LHCN-M2 (cell line): ENCODE results near the gene ADGRB2. TPM values are rescaled to one million over a fixed set of nuclear protein-coding genes. Genes with fewer than 3 reads are reported as not detected.

Experiments used
- DNase-seq: peaks from one replicate; pipeline ENCODE4 v3.0.0-alpha.2; 2012; ENCODE audit warnings: low read depth
- total RNA-seq: library from RNA; depleted of rRNA; stranded (reverse); fragments of >200 nt; gene quantifications from 2 replicates; pipeline ENCODE4 v1.2.3, GENCODE V29; 2014

The ADGRB2 gene
- total RNA-seq, 1 experiment from 2014 or later = 22.6 TPM

DNA sequence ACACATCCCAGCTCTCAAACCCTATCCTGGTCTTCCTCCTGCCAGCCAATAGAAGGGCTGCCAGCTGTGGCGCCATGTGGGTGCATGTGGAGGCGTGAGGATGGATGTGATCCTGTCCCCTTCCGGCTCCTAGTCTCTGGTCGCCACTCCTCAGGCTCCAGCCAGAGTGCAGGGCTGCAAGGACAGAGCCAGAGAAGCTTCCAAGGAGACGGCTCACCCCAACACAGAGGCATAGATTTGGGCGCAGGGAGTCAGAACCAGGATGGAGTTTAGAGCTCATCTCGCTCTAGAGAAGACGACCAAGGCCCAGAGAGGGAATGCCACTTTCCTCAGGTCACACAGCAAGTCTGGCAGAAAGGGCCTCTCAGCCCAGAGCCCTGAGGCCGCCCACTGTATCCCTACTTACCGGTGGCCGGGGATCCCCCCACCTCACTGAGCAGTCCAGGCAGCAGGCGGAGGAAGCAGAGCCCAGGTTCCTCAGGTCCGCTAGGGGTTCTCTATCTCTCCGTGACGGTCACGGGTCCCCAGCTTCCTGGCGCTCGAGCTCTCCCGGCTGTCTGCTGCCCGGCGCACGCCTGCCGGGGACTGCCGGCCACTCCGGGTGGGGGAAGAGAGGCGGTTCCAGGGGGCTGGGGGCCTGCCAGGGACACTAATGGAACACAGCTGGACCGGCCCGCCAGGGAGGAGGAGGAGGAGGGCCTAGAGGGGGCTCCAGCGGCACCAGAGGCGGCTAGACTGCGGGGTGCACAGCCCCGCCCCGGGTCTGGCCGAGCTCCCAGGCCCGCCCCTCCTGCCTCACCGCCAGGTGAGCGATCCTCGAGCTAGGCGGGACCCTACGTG lies 60.5 kb downstream of the ADGRB2 start, which contains the start of gene COL16A1:
COL16A1 (minus strand) TSS at position 587 of the 840 bp plus-strand sequence. CDS start 1,824 bp downstream, outside the sequence.
- DNase-seq = no peak

DNA sequence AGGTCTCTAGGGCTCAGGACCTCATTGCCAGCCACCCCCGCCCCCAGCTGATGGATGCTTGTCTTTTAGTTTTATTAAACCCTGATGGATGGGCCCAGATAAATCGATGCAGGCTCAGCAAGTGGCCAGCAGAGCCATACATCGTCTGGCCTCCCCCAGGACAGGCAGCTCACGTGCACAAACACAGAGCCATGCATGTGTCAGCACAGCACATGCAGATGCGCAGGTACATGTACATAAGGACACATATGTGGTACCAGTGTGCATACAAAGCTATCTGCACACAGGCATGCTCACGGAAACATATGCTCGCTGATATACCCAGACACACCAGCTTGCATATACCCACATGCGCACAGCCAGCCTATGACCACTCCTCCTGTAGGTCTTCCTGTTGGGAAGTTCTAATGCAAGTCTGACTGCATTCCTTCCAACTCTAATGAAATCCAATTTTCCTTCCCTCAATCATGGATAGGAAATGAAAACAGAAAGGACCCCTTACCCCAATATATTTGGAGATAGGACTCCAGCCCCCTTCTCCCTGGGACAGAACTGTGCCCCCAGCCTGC lies 61.2 kb downstream of the ADGRB2 start:
- DNase-seq = no peak

GRCh38 chr1:31701091-31701736 lies 62.9 kb downstream of the ADGRB2 start:
- DNase-seq = peak; percentile 95

DNA sequence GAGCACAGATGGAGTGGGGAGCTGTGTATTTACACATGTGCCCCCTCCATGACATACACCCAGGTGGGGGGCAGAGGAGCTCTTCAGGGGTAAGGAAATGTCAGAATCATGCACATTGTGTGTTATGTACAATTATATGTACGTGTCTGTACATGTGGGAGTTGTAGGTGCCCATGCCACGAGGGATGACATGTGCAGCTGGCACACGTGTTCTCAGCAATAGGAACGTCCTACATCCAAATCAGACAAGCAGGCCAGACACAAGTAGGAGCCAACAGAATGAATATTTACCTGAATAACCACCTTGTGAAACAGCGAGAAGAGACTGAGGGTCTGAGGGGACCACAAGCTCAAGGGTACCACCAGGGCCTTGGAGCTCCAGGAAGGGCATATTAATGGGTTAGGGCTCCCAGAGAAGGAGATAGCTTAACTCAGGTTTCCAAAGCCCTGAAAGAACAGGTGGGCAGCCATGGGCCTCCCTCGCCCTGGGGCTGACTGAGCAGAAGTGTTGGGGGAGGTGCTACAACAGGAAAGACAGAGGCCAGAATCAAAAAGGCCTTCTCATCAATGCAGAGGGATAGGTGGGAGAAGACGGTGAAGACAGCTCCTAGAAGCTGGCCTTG lies 63.6 kb downstream of the ADGRB2 start:
- no peak for DNase-seq

DNA sequence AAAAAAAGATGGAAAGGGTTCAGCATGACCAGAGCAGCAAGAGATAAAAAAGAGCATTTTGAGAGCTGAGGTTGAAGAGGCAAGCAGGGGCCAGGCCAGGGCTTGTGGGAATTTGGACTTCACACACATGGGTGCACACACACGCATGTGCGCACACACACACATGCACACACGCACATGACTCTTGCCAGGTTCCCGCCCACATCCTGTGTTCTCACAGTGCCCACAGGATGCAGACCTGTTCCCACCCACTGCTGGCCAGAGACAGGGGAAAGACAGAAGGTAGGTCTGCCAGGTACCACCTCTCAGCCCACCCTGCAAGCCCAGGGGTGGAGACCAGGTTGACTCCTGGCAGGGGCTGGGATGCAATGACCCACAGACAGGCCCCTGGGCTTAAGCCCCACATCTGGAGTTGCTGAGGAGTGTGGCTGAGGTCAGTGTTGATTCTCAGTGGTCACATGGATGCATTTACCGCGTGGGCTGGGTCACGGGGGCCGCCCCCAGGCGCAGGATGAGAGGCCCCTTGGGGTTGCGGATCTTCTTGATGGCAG lies 64.7 kb downstream of the ADGRB2 start:
- no peak for DNase-seq

DNA sequence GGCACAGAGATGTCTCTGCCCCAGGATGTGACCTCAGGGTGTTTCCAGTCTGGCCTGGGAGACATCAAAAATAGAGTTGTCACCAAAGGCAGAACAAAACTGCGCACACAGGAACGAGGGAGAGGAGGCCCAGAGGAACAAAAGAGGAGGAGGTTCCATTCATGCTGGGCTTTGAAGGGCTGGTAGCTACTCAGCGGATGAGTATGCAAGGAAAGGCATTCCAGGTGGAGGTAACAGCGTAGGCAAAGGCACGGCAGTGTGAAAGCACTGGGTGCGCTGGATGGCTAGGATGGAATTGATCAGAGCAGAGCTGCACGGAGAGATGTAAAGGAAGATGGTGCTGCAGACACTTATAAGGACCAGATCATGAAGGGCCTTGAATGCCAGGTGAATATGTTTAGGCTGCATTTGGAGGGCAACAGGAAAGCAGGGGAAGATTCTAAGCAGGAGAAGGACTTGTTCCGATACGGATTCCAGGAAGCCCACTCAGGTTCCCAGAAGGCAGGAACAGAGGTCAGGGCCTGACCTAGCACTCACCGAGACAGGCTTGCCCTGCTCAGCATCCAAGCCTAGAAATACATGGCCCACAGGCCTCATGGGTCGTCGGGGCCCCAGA lies 66.7 kb downstream of the ADGRB2 start:
- no peak for DNase-seq

DNA sequence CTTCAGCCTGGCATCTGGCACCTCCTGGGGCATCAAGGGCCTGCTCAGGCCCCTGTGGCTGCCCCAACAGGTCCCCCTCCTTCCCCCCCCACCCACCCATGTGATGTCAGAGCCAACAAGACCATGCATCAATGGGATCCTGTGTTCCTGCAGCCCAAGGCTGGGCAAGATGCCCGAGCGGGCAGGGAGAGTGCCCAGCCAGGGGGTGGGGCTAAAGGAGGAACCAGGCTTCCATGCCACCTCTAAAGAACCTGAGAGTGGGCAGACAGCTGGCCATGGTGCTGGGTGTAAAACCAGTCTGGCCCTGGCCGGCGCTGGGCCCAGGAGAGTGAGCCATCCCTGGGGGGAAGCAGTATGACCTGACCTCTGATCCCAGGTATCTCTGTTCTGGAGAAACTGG lies 67.9 kb downstream of the ADGRB2 start:
- DNase-seq = no peak

DNA sequence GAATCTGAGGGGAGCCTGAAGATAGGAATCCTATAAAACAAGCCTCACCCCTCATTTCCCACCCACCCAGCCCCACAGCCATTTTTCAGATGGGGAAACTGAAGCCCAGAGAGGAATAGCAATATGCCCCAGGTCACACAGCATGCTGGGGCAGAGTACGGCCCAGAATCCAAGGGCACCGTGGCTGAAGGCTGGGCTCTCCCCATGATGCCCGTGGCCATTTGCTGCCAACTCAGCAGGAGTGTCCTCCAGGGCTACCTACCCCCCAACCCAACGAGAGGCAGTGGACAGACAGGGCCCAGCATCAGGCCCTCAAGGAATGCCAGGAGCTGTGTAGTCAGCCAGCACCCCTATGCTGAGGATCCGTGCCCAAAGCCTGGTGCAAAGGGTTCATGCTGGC lies 68.8 kb downstream of the ADGRB2 start:
- no peak for DNase-seq

- no peak for DNase-seq
Observed at GRCh38 chr1:31694964-31695313, 69.2 kb downstream of the ADGRB2 start.

DNA sequence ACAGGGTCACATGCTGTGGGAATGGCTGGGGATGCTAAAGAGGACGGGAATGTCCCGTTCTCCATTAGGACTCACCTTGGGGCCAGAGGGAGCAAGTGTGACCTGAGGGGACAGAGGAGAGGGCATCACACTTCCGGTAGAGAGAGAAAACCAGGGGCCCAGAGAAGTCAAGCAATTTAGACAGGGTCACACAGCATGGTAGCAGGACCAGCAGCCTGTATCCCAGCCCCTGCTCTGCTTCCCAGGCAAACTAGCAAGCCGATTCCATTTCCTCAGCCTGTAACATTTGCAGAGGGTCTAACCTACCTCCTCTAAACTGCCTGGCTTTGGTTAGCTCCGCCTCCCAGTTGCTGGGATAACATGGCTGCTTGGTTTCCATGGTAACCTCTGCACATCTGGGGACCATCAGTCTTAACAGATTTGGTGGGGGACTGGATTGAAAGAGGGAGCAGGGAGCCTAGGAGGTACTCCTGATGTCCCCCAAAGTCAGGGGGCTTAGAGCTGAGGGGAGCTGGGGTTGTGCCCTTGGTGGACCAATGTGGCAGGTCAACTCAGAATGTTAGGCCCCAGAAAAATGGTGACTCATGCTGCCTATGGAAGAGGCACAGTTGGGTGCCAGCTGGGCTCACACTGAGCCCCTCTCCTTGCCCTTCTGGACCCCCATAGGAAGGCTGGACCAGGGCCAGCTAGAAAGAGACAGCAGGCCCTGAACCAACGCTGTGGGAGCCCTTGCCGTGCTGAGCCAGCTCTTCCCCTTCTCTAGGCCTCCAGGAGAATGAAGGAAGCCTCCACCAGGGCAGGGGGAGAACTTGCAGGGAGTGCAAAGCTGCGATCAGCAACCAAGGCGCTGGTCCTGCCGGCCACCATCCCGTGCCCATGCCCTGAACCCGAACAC lies 69.8 kb downstream of the ADGRB2 start:
- DNase-seq = no peak

DNA sequence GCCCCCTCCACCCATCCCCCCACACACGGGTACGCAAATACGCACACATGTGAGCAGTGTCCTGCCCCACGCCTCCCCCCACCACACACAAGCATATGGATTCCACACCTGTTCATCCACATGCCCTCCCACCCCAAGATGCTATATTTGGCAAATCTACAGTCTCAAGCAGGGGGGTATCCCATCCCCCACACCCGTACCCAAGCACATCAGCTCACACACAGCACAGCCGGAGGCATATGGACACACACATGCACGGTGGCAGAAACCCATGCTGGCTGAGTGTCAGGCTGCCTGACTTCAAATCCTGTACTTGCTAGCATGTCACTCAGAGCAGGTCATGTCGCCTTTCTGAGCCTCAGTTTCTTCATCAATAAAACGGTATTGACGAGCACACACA lies 70.9 kb downstream of the ADGRB2 start:
- DNase-seq = no peak

GRCh38 chr1:31691951-31692350 lies 72.2 kb downstream of the ADGRB2 start:
- DNase-seq = no peak

GRCh38 chr1:31691446-31691845 lies 72.7 kb downstream of the ADGRB2 start:
- no peak for DNase-seq

DNA sequence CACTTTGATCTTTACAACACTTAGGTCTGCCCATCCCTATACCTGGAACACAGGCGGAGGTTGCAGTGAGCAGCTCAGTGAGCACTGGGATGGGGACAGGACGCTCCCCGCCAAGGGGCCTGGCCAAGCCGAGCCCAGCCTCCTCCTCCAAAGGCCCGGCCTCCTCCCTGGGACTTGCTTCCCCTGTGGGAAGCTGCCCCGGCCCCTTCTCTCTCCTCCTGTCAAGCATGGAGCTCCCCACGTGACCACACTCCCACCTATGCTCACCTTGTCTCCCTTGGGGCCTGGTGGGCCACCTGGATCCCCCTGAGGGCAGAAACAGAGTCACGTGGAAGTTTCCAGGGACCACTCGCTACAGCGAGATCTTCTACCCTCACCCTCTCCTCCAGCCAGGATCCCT lies 73.2 kb downstream of the ADGRB2 start:
- no peak for DNase-seq

- DNase-seq = peak; percentile 95
Observed at GRCh38 chr1:31689854-31690253, 74.3 kb downstream of the ADGRB2 start.

GRCh38 chr1:31689379-31689778 lies 74.8 kb downstream of the ADGRB2 start:
- DNase-seq = no peak

DNA sequence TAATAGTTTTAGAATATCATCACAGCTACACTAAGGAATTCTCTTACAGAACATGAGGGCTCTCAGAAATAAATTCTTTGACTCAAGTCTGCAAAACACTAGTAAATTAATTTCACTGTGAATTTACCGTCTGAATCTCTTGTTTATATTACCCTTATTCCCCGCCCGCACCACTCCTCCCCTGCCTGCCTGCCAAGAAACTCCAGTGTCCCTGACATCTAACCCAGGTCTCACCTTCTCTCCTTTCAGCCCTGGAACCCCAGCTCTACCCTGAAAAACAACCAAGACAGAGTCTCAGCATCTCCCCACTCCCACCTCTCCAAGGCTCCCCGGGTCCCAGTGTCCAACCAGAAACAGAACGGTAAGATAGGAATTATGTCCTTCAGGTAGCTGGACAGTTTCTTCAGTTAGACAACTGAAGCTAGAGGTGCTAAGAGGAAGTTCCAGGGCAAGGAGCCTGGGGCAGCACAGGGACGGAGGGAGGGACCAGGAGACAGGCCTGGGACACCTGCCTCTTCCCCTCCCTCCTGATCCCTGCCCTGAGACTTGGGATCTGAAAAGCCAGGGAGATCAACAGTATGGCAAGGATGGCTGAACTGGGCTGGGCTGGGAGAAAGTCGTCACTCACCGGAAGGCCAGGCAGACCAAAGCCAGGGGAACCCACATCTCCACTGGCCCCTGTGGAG lies 75.8 kb downstream of the ADGRB2 start:
- DNase-seq = no peak

GRCh38 chr1:31687601-31688000 lies 76.5 kb downstream of the ADGRB2 start:
- no peak for DNase-seq

DNA sequence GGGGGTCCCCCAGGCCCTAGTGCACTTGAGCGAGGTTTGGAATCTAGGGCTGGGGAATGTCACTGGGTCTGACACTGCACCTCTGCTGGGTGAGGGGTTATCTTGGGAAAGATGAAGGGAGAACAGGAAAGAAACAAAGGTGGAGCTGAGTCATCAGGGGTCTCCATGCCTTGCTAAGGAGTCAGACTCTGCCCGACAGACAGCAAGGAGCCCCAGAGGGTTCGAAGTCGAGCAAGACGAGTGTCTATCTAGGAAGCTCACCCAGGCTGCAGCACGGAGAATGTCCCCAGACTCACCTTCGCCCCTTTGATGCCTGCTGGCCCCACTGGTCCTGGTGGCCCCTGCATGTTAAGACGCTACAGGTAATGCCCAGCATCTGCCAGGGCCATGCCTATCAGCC lies 78.3 kb downstream of the ADGRB2 start:
- DNase-seq = no peak

- no peak for DNase-seq
Observed at GRCh38 chr1:31683997-31684396, 80.1 kb downstream of the ADGRB2 start.
